ENCODE results near the gene TTLL11.

Gene TTLL11

GRCh38 chr9:121881920-121882500, 211.1 kb downstream of the TTLL11 start:
- no peaks in the 10 kb centered on the region for H3K4me1 ChIP-seq (ENCODE audit: control insufficient read depth in 1 of 2, insufficient read depth in 1 of 2, low read depth in 1 of 2, low read length in 1 of 2)
- H3K27me3 ChIP-seq = peaks cover under 1% of the 10 kb centered on the region
- H3K4me3 ChIP-seq (ENCODE audit: low read depth in 1 of 2, low read length in 1 of 2) = no peak overlapping the region
- no peaks in the 10 kb centered on the region for H3K9me3 ChIP-seq
- H3K36me3 ChIP-seq = no peaks in the 10 kb centered on the region
- no peak overlapping the region for H3K27ac ChIP-seq
- TF ChIP-seq CTCF (IDR thresholded peaks at IDR 0.05) = no peak

- no peak for TF ChIP-seq CTCF (IDR thresholded peaks at IDR 0.05)
- Histone ChIP-seq H3K4me1 (ENCODE audit: control insufficient read depth in 1 of 2, insufficient read depth in 1 of 2, low read depth in 1 of 2, low read length in 1 of 2) (no peaks in the 10 kb centered on the region), H3K27ac (no peak overlapping the region), H3K27me3 (peaks cover 4% of the 10 kb centered on the region), H3K4me3 (ENCODE audit: low read depth in 1 of 2, low read length in 1 of 2) (no peak overlapping the region), H3K36me3 (no peaks in the 10 kb centered on the region), H3K9me3 (no peaks in the 10 kb centered on the region)
These were observed 212.7 kb downstream of the TTLL11 start for GRCh38 chr9:121880343-121880898.

- Histone ChIP-seq H3K27ac (no peak overlapping the region), H3K9me3 (no peaks in the 10 kb centered on the region), H3K36me3 (no peaks in the 10 kb centered on the region), H3K27me3 (peaks cover 4% of the 10 kb centered on the region), H3K4me1 (ENCODE audit: control insufficient read depth in 1 of 2, insufficient read depth in 1 of 2, low read depth in 1 of 2, low read length in 1 of 2) (no peaks in the 10 kb centered on the region), H3K4me3 (ENCODE audit: low read depth in 1 of 2, low read length in 1 of 2) (no peak overlapping the region)
- TF ChIP-seq CTCF (IDR thresholded peaks at IDR 0.05) = no peak
These were observed 214.8 kb downstream of the TTLL11 start for GRCh38 chr9:121878271-121878822.

GRCh38 chr9:121876658-121877271, 216.3 kb downstream of the TTLL11 start:
- no peak for TF ChIP-seq CTCF (IDR thresholded peaks at IDR 0.05)
- Histone ChIP-seq H3K4me3 (ENCODE audit: low read depth in 1 of 2, low read length in 1 of 2) (no peak overlapping the region), H3K4me1 (ENCODE audit: control insufficient read depth in 1 of 2, insufficient read depth in 1 of 2, low read depth in 1 of 2, low read length in 1 of 2) (no peaks in the 10 kb centered on the region), H3K27ac (no peak overlapping the region), H3K9me3 (no peaks in the 10 kb centered on the region), H3K27me3 (peaks cover 4% of the 10 kb centered on the region), H3K36me3 (no peaks in the 10 kb centered on the region)

- no peaks in the 10 kb centered on the region for H3K36me3 ChIP-seq
- no peaks in the 10 kb centered on the region for H3K4me1 ChIP-seq (ENCODE audit: control insufficient read depth in 1 of 2, insufficient read depth in 1 of 2, low read depth in 1 of 2, low read length in 1 of 2)
- peaks cover 4% of the 10 kb centered on the region for H3K27me3 ChIP-seq
- H3K4me3 ChIP-seq (ENCODE audit: low read depth in 1 of 2, low read length in 1 of 2) = no peak overlapping the region
- TF ChIP-seq CTCF (IDR thresholded peaks at IDR 0.05) = no peak
- no peaks in the 10 kb centered on the region for H3K9me3 ChIP-seq
- no peak overlapping the region for H3K27ac ChIP-seq
These were observed 216.9 kb downstream of the TTLL11 start for GRCh38 chr9:121876255-121876654.
